GM21381 (cell line): ENCODE measurements around the gene ATOSA.

Source experiments
- ATAC-seq: cut with Tn5 transposase; IDR thresholded peaks from one replicate; pipeline ENCODE4 v1.9.1; 2021; ENCODE audit warnings: mild to moderate bottlenecking, moderate library complexity; ENCODE audit not compliant: unreplicated experiment

The ATOSA gene

GRCh38 chr15:52682781-52683180 is 3.6 kb upstream of the ATOSA start:
- ATAC-seq = peak; percentile 15

- no peak for ATAC-seq
Measured at GRCh38 chr15:52682200-52682599, 3.0 kb upstream of the ATOSA start.

GRCh38 chr15:52681441-52681840 is 2.3 kb upstream of the ATOSA start:
- no peak for ATAC-seq

GRCh38 chr15:52680761-52681160 is 1.6 kb upstream of the ATOSA start:
- no peak for ATAC-seq

- no peak for ATAC-seq
Measured at GRCh38 chr15:52680041-52680391, 828 bp upstream of the ATOSA start.

- ATAC-seq = peak; percentile 15
Measured at GRCh38 chr15:52678468-52679231, 538 bp downstream of the ATOSA start.

GRCh38 chr15:52677593-52678467 is 1.4 kb downstream of the ATOSA start:
- peak; percentile 33 for ATAC-seq

GRCh38 chr15:52674831-52675230 is 4.4 kb downstream of the ATOSA start:
- ATAC-seq = no peak

GRCh38 chr15:52673734-52674133 is 5.5 kb downstream of the ATOSA start:
- ATAC-seq = no peak

- ATAC-seq = no peak
Measured at GRCh38 chr15:52673312-52673711, 5.9 kb downstream of the ATOSA start.

GRCh38 chr15:52672661-52673060 is 6.5 kb downstream of the ATOSA start:
- ATAC-seq = no peak

- no peak for ATAC-seq
Measured at GRCh38 chr15:52670087-52670486, 9.1 kb downstream of the ATOSA start.

GRCh38 chr15:52668133-52668532 is 11.1 kb downstream of the ATOSA start:
- ATAC-seq = no peak

GRCh38 chr15:52667597-52667996 is 11.6 kb downstream of the ATOSA start:
- peak; percentile 74 for ATAC-seq

- ATAC-seq = no peak
Measured at GRCh38 chr15:52663536-52664294, 15.5 kb downstream of the ATOSA start.

GRCh38 chr15:52661909-52662308 is 17.3 kb downstream of the ATOSA start:
- no peak for ATAC-seq

- ATAC-seq = no peak
Measured at GRCh38 chr15:52660192-52660591, 19.0 kb downstream of the ATOSA start.

GRCh38 chr15:52658955-52659354 is 20.2 kb downstream of the ATOSA start:
- ATAC-seq = peak; percentile 81

GRCh38 chr15:52657338-52657737 is 21.9 kb downstream of the ATOSA start:
- no peak for ATAC-seq

- ATAC-seq = no peak
Measured at GRCh38 chr15:52656412-52656811, 22.8 kb downstream of the ATOSA start.

GRCh38 chr15:52653431-52653964 is 25.7 kb downstream of the ATOSA start:
- no peak for ATAC-seq
